AG09319 (cell line): ENCODE results near the gene FGGY.
"Not testable (repeated sequence)": the region's sequence is repeated elsewhere in the genome, so short reads cannot be mapped to it uniquely, and the experiment has no call there.

ENCODE experiments used
- DNase-seq: peaks from one replicate; pipeline ENCODE4 v3.0.0-alpha.2; 2010; ENCODE audit warnings: low read depth; ENCODE audit errors: extremely low read depth
- CTCF ChIP-seq: IDR thresholded peaks from 2 replicates; pipeline ENCODE4 v1.5.1; 2011; ENCODE audit warnings: low read depth, mild to moderate bottlenecking, inconsistent platforms, low read length, moderate library complexity

The FGGY gene

GRCh38 chr1:59707178-59707791, 410.4 kb downstream of the FGGY start:
- no peak for TF ChIP-seq CTCF
- peak; percentile 83 for DNase-seq

DNA sequence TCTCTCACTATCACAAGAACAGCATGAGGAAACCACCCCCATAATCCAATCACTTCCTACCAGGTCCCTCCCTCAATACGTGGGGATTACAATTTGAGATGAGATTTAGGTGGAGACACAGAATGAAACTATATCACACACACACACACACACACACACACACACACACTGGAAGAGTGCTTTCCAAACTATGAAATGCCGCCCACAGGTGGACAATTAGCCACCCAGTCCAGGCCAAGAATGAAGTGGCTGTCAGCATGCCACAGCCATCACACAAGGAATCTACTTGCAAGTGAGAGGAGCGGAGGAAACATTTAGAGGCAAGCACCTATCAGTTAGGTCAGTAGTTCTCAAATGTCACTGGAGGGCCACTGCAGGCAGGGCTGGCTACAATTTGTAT, 412.4 kb downstream of the FGGY start:
- TF ChIP-seq CTCF, result no peak
- no peak for DNase-seq

- not testable (repeated sequence) for DNase-seq
These were observed 414.0 kb downstream of the FGGY start for GRCh38 chr1:59710920-59711319.

- TF ChIP-seq CTCF, result no peak
- no peak for DNase-seq
These were observed 417.3 kb downstream of the FGGY start for GRCh38 chr1:59714219-59714618.

- no peak for TF ChIP-seq CTCF
- no peak for DNase-seq
These were observed 418.1 kb downstream of the FGGY start for GRCh38 chr1:59714966-59715365.

DNA sequence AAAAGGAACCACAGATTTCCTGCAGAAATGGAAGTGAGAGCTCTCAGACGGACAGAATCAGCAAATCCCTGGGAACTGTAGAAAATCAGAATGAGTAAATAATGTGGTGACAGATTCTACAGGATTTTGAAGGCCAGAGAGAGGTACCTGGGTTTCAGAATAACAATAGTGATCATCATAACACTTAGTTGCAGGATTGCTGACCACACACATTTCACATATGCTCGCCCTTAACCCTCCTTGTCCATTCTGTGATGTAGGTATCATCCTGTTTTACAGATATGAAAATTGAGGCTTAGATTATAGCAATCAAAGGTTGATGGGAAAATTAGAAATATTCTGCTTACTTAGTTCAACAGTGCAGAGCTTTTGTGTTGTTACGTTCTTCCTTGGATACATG, 419.9 kb downstream of the FGGY start:
- TF ChIP-seq CTCF, result no peak
- no peak for DNase-seq

- no peak for DNase-seq
These were observed 421.4 kb downstream of the FGGY start for GRCh38 chr1:59718064-59718988.

More at GRCh38 chr1:59718064-59718988, 421.4 kb downstream of the FGGY start:
- TF ChIP-seq CTCF, result no peak
